Measurements from ENCODE around the gene PDE6A.

- no peak for TF ChIP-seq SP1 (IDR thresholded peaks at IDR 0.05)
- TF ChIP-seq ATF3 (IDR thresholded peaks at IDR 0.05), result no peak
- TF ChIP-seq, protein P1, sequence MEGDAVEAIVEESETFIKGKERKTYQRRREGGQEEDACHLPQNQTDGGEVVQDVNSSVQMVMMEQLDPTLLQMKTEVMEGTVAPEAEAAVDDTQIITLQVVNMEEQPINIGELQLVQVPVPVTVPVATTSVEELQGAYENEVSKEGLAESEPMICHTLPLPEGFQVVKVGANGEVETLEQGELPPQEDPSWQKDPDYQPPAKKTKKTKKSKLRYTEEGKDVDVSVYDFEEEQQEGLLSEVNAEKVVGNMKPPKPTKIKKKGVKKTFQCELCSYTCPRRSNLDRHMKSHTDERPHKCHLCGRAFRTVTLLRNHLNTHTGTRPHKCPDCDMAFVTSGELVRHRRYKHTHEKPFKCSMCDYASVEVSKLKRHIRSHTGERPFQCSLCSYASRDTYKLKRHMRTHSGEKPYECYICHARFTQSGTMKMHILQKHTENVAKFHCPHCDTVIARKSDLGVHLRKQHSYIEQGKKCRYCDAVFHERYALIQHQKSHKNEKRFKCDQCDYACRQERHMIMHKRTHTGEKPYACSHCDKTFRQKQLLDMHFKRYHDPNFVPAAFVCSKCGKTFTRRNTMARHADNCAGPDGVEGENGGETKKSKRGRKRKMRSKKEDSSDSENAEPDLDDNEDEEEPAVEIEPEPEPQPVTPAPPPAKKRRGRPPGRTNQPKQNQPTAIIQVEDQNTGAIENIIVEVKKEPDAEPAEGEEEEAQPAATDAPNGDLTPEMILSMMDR (IDR thresholded peaks at IDR 0.05; ENCODE audit: low read depth, low read length, missing input control), result no peak
- no peak for TF ChIP-seq RAD21 (IDR thresholded peaks at IDR 0.05)
- no peak for TF ChIP-seq FOXA1 (IDR thresholded peaks at IDR 0.05)
- TF ChIP-seq, protein P2, sequence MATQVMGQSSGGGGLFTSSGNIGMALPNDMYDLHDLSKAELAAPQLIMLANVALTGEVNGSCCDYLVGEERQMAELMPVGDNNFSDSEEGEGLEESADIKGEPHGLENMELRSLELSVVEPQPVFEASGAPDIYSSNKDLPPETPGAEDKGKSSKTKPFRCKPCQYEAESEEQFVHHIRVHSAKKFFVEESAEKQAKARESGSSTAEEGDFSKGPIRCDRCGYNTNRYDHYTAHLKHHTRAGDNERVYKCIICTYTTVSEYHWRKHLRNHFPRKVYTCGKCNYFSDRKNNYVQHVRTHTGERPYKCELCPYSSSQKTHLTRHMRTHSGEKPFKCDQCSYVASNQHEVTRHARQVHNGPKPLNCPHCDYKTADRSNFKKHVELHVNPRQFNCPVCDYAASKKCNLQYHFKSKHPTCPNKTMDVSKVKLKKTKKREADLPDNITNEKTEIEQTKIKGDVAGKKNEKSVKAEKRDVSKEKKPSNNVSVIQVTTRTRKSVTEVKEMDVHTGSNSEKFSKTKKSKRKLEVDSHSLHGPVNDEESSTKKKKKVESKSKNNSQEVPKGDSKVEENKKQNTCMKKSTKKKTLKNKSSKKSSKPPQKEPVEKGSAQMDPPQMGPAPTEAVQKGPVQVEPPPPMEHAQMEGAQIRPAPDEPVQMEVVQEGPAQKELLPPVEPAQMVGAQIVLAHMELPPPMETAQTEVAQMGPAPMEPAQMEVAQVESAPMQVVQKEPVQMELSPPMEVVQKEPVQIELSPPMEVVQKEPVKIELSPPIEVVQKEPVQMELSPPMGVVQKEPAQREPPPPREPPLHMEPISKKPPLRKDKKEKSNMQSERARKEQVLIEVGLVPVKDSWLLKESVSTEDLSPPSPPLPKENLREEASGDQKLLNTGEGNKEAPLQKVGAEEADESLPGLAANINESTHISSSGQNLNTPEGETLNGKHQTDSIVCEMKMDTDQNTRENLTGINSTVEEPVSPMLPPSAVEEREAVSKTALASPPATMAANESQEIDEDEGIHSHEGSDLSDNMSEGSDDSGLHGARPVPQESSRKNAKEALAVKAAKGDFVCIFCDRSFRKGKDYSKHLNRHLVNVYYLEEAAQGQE (IDR thresholded peaks at IDR 0.05), result no peak
- TF ChIP-seq YY1 (IDR thresholded peaks at IDR 0.05), result no peak
- no peak for TF ChIP-seq GABPA (IDR thresholded peaks at IDR 0.05 in 1 of 2, conservative IDR thresholded peaks at IDR 0.05 in 1 of 2)
- no peak for TF ChIP-seq MAX (IDR thresholded peaks at IDR 0.05)
- TF ChIP-seq RXRA (IDR thresholded peaks at IDR 0.05), result no peak
- TF ChIP-seq ZBTB33 (IDR thresholded peaks at IDR 0.05), result no peak
- TF ChIP-seq FOXA2 (IDR thresholded peaks at IDR 0.05), result no peak
- no peak for TF ChIP-seq JUND (IDR thresholded peaks at IDR 0.05)
- TF ChIP-seq EGR1 (IDR thresholded peaks at IDR 0.05; ENCODE audit: low read depth in 2 of 2), result no peak
Measured at GRCh38 chr5:149969181-149969930, 24.8 kb upstream of the PDE6A start.

Data from liver (tissue), 3 donors.